BJ (cell line): ENCODE results near the gene CPB2. TPM values are rescaled to one million over a fixed set of nuclear protein-coding genes. Genes with fewer than 3 reads are reported as not detected.

ENCODE experiments used
- CTCF ChIA-PET: fragments of 350-600 bp; formaldehyde crosslinking; extraction: SDS; loops from one replicate; lab custom pipeline; 2021; ENCODE audit warnings: antibody characterized with exemption, inconsistent platforms; lab: Yijun Ruan, JAX
- POLR2A ChIA-PET: fragments of 300-600 bp; sonication (Branson Sonifier 250); formaldehyde crosslinking; extraction: SDS; loops from one replicate; lab custom pipeline; 2021; ENCODE audit warnings: antibody characterized with exemption; lab: Charles Lee
- DNase-seq: peaks from one replicate; pipeline ENCODE4 v3.0.0-alpha.2; 2011; ENCODE audit warnings: low read depth
- H3K27me3 ChIP-seq: 2 replicates; pipeline ENCODE4 v1.6.0; 2011; ENCODE audit warnings: low read length; ENCODE audit not compliant: control insufficient read depth, insufficient read depth
- H3K36me3 ChIP-seq: 2 replicates; pipeline ENCODE4 v1.5.1; 2011; ENCODE audit warnings: low read length; ENCODE audit not compliant: control insufficient read depth, insufficient read depth
- H3K4me3 ChIP-seq: 2 replicates; pipeline ENCODE4 v1.5.1; 2011; ENCODE audit warnings: low read depth, mild to moderate bottlenecking, control low read depth, low read length
- CTCF ChIP-seq: IDR thresholded peaks from 2 replicates; pipeline ENCODE4 v1.5.1; 2011; ENCODE audit warnings: low read depth, mild to moderate bottlenecking, control low read depth, inconsistent platforms, low read length, moderate library complexity; ENCODE audit not compliant: insufficient read depth
- polyA plus RNA-seq: library from polyadenylated mRNA; depleted of rRNA; stranded (reverse); fragments of >200 nt; gene quantifications from 2 replicates; pipeline ENCODE4 v1.2.3, GENCODE V29; 2011

The CPB2 gene
- polyA plus RNA-seq, 1 experiment: not detected

GRCh38 chr13:46109451-46109850 lies 4.6 kb upstream of the CPB2 start:
- Histone ChIP-seq H3K27me3 (no peaks in the 10 kb centered on the region; the same call in none of the 2 replicates), H3K36me3 (no peaks in the 10 kb centered on the region), H3K4me3 (no peak overlapping the region)
- no peak for TF ChIP-seq CTCF
- CTCF ChIA-PET: interaction anchor here (0.7 kb wide), 1 partner anchor 481 kb away, joined by 3 read pairs; no protein-coding TSS in a partner anchor
- POLR2A ChIA-PET: no interaction called here
- DNase-seq: no peak

- Histone ChIP-seq H3K27me3 (peaks cover 1% of the 10 kb centered on the region), H3K4me3 (no peak overlapping the region), H3K36me3 (no peaks in the 10 kb centered on the region)
- TF ChIP-seq CTCF: no peak
- ChIA-PET CTCF (interaction anchor here (1.1 kb wide), 1 partner anchor 20 kb away, joined by 5 read pairs; no protein-coding TSS in a partner anchor), POLR2A (no interaction called here)
- no peak for DNase-seq
These were observed 2.1 kb upstream of the CPB2 start for GRCh38 chr13:46106839-46107371.

- ChIA-PET POLR2A (no interaction called here), CTCF (interaction anchor here (1.0 kb wide), 1 partner anchor 57 kb away, joined by 3 read pairs; no protein-coding TSS in a partner anchor)
- Histone ChIP-seq H3K4me3 (no peak overlapping the region), H3K27me3 (peaks cover 1% of the 10 kb centered on the region; the same call in 1 of the 2 replicates), H3K36me3 (no peaks in the 10 kb centered on the region)
- no peak for TF ChIP-seq CTCF
- no peak for DNase-seq
These were observed 1.8 kb downstream of the CPB2 start for GRCh38 chr13:46103037-46103436.

- CTCF ChIA-PET: interaction anchor here (1.0 kb wide), 1 partner anchor 58 kb away, joined by 3 read pairs; no protein-coding TSS in a partner anchor
- DNase-seq: no peak
- Histone ChIP-seq H3K4me3 (no peak overlapping the region), H3K27me3 (peaks cover 1% of the 10 kb centered on the region; the same call in 1 of the 2 replicates), H3K36me3 (no peaks in the 10 kb centered on the region)
- POLR2A ChIA-PET: no interaction called here
- no peak for TF ChIP-seq CTCF
These were observed 2.6 kb downstream of the CPB2 start for GRCh38 chr13:46102255-46102605.

- POLR2A ChIA-PET: no interaction called here
- DNase-seq: no peak
- CTCF ChIA-PET: interaction anchor here (1.0 kb wide), 1 partner anchor 59 kb away, joined by 3 read pairs; no protein-coding TSS in a partner anchor
- no peak overlapping the region for H3K4me3 ChIP-seq
- TF ChIP-seq CTCF: no peak
- no peaks in the 10 kb centered on the region for H3K36me3 ChIP-seq
- H3K27me3 ChIP-seq: peaks cover 1% of the 10 kb centered on the region; the same call in 1 of the 2 replicates
These were observed 3.2 kb downstream of the CPB2 start for GRCh38 chr13:46101484-46102254.
